ENCODE results near the gene CIAPIN1.

The CIAPIN1 gene

GRCh38 chr16:57444711-57445110 is 2.5 kb downstream of the CIAPIN1 start:
- TF ChIP-seq, protein P1, sequence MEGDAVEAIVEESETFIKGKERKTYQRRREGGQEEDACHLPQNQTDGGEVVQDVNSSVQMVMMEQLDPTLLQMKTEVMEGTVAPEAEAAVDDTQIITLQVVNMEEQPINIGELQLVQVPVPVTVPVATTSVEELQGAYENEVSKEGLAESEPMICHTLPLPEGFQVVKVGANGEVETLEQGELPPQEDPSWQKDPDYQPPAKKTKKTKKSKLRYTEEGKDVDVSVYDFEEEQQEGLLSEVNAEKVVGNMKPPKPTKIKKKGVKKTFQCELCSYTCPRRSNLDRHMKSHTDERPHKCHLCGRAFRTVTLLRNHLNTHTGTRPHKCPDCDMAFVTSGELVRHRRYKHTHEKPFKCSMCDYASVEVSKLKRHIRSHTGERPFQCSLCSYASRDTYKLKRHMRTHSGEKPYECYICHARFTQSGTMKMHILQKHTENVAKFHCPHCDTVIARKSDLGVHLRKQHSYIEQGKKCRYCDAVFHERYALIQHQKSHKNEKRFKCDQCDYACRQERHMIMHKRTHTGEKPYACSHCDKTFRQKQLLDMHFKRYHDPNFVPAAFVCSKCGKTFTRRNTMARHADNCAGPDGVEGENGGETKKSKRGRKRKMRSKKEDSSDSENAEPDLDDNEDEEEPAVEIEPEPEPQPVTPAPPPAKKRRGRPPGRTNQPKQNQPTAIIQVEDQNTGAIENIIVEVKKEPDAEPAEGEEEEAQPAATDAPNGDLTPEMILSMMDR (IDR thresholded peaks at IDR 0.05) = no peak

- TF ChIP-seq, protein P1 (IDR thresholded peaks at IDR 0.05) = no peak
These were observed 11.3 kb downstream of the CIAPIN1 start for GRCh38 chr16:57435838-57436237.

- TF ChIP-seq, protein P1 (IDR thresholded peaks at IDR 0.05) = no peak
These were observed 13.2 kb downstream of the CIAPIN1 start for GRCh38 chr16:57434003-57434402.

GRCh38 chr16:57432989-57433388 is 14.2 kb downstream of the CIAPIN1 start:
- TF ChIP-seq, protein P1 (IDR thresholded peaks at IDR 0.05) = no peak

GRCh38 chr16:57432505-57432904 is 14.7 kb downstream of the CIAPIN1 start:
- TF ChIP-seq, protein P1 (IDR thresholded peaks at IDR 0.05) = no peak

GRCh38 chr16:57430955-57431354 is 16.2 kb downstream of the CIAPIN1 start:
- TF ChIP-seq, protein P1 (IDR thresholded peaks at IDR 0.05) = no peak

DNA sequence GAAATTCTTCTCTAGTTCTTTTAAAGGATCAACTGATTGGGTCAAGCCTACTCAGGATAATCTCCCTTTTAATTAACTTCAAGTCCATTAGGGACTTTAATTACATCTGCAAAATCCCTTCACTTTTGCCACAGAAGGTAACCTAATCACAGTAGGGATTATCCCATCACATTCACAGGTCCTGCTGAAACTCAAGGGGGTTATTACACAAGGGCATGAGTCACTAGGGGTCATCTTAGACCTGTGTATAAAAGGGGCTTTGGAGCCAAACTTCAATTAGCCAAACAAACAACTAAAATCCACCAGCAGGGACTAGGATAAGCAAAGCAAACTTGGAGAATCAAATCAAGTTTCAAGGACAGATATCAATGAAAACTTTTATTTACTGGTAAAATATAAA is 19.4 kb downstream of the CIAPIN1 start:
- TF ChIP-seq, protein P1 (IDR thresholded peaks at IDR 0.05) = no peak

- TF ChIP-seq, protein P1 (IDR thresholded peaks at IDR 0.05) = no peak
These were observed 19.9 kb downstream of the CIAPIN1 start for GRCh38 chr16:57427307-57427706.

All from LNCAP (cell line).